ENCODE results near the gene IL23A. TPM values are rescaled to one million over a fixed set of nuclear protein-coding genes. Genes with fewer than 3 reads are reported as not detected.
A peak's percentile ranks its signal among the peaks of the same experiment; 100 is the strongest.

IL23A gene
- total and polyA plus RNA-seq, 2 of the 13 experiments (the other 11 are each of a cell fraction or from before 2014, with no cell fraction given): 0.33 to 0.35 TPM

GRCh38 chr12:56315622-56316473, 22.8 kb upstream of the IL23A start, which contains the start of gene CNPY2 (continued):
- TF ChIP-seq ZNF609 (CRISPR knock-in tag; IDR thresholded peaks at IDR 0.05; ENCODE audit: borderline replicate concordance): peak; percentile 46; the same call in 1 of the 2 replicates
- TF ChIP-seq ZMYM3 (CRISPR knock-in tag; IDR thresholded peaks at IDR 0.05): no peak
- TF ChIP-seq ETS1 (CRISPR knock-in tag; IDR thresholded peaks at IDR 0.05): no peak; the same call in 1 of the 2 replicates
- no peak for TF ChIP-seq NBN (conservative IDR thresholded peaks at IDR 0.05)
- no peak for TF ChIP-seq RELA (CRISPR knock-in tag; IDR thresholded peaks at IDR 0.05)
- TF ChIP-seq ZNF512B (CRISPR knock-in tag; IDR thresholded peaks at IDR 0.05; ENCODE audit: borderline replicate concordance): no peak
- TF ChIP-seq MAFG (CRISPR knock-in tag; IDR thresholded peaks at IDR 0.05): no peak
- peak; percentile 85; the same call in 1 of the 2 replicates for TF ChIP-seq ZSCAN5A (CRISPR knock-in tag; IDR thresholded peaks at IDR 0.05; ENCODE audit: borderline replicate concordance)
- TF ChIP-seq SMARCC2 (IDR thresholded peaks at IDR 0.05): no peak
- TF ChIP-seq ZNF652 (CRISPR knock-in tag; IDR thresholded peaks at IDR 0.05; ENCODE audit: borderline replicate concordance, low read depth): no peak
- TF ChIP-seq ZFP1 (CRISPR knock-in tag; IDR thresholded peaks at IDR 0.05): peak; percentile 94
- no peak; the same call in 1 of the 2 replicates for TF ChIP-seq ZNF691 (CRISPR knock-in tag; IDR thresholded peaks at IDR 0.05; ENCODE audit: borderline replicate concordance, low read depth)
- TF ChIP-seq ZZZ3 (CRISPR knock-in tag; IDR thresholded peaks at IDR 0.05; ENCODE audit: borderline replicate concordance): peak; percentile 38; the same call in 1 of the 2 replicates
- 0 out of 2 replicates have a peak, but pooled peaks have one; percentile 58 for TF ChIP-seq HNRNPL (IDR thresholded peaks at IDR 0.05; ENCODE audit: low read depth, low read length)
- TF ChIP-seq SRF (IDR thresholded peaks at IDR 0.05; ENCODE audit: low read depth, low read length): no peak
- no peak for TF ChIP-seq AHR (CRISPR knock-in tag; IDR thresholded peaks at IDR 0.05)

Data from HepG2 (cell line).